ENCODE measurements around the gene BCL2L12. TPM values are rescaled to one million over a fixed set of nuclear protein-coding genes. Genes with fewer than 3 reads are reported as not detected.
A peak's percentile ranks its signal among the peaks of the same experiment; 100 is the strongest.

The BCL2L12 gene
- total and polyA plus RNA-seq, 10 donors = 7.8 to 36.7 (median 21.7) TPM

DNA sequence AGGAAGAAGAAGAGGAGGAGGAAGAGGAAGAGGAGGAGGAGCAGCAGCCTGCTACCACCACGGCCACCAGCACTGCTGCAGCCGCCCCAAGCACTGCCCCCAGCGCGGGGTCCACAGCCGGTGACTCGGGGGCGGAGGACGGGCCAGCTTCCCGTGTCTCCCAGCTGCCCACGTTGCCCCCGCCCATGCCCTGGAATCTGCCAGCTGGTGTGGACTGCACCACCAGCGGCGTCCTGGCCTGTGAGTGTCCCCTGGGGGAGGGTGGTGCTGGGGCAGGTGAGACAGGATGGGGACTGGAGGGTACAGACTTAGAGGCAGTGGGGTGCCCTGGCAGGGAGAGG lies 12.3 kb upstream of the BCL2L12 start:
- Histone ChIP-seq H3K27me3 (replicated peaks in 1 of 7) (no peaks in the 10 kb centered on the region), H3K4me1 (peaks cover 0 to 42% (median 8%) of the 10 kb centered on the region in 6 donors), H3K36me3 (peaks cover 0 to 100% (median 86%) of the 10 kb centered on the region in 6 donors), H3K27ac (peak overlapping the region in 3 of 8 donors; percentile 7 to 39 (median 31)), H3K4me3 (no peak overlapping the region), H3K9me3 (no peaks in the 10 kb centered on the region)
- peak in 1 of 3 donors; percentile 52 for TF ChIP-seq POLR2AphosphoS5 (IDR thresholded peaks at IDR 0.05)
- TF ChIP-seq POLR2A (IDR thresholded peaks at IDR 0.05) = no peak
- DNase-seq = peak; percentile 67
- 86 to 92% (median 88%) methylated on average over 10 to 13 of the region's 13 CpGs for WGBS, 5 donors
- intact Hi-C loops (cut with DNase I; ENCODE audit: low total_unique reads) = no loop called here

GRCh38 chr19:49654581-49654980 lies 11.2 kb upstream of the BCL2L12 start:
- Histone ChIP-seq H3K36me3 (peaks cover 0 to 100% (median 94%) of the 10 kb centered on the region in 6 donors), H3K27ac (peak overlapping the region in 3 of 8 donors; percentile 38 to 55 (median 52)), H3K9me3 (no peaks in the 10 kb centered on the region), H3K4me3 (no peak overlapping the region), H3K4me1 (peaks cover 0 to 46% (median 8%) of the 10 kb centered on the region in 6 donors), H3K27me3 (replicated peaks in 1 of 7) (no peaks in the 10 kb centered on the region)
- peak; percentile 73 for DNase-seq
- intact Hi-C loops (cut with DNase I; ENCODE audit: low total_unique reads) = no loop called here
- WGBS, 5 donors = 78 to 93% (median 91%) methylated on average over 10 of the region's 10 CpGs
- TF ChIP-seq CTCF (IDR thresholded peaks at IDR 0.05 in 8 of 11, conservative IDR thresholded peaks at IDR 0.05 in 3 of 11) = no peak
- peak in 1 of 3 donors; percentile 33 for TF ChIP-seq POLR2AphosphoS5 (IDR thresholded peaks at IDR 0.05)

GRCh38 chr19:49655570-49656455 lies 9.9 kb upstream of the BCL2L12 start:
- WGBS, 5 donors = 84 to 90% (median 88%) methylated on average over 17 to 23 of the region's 23 CpGs
- DNase-seq = no peak
- no peaks in the 10 kb centered on the region for H3K27me3 ChIP-seq (replicated peaks in 1 of 7)
- H3K36me3 ChIP-seq = peaks cover 0 to 100% (median 92%) of the 10 kb centered on the region in 6 donors
- H3K4me3 ChIP-seq = no peak overlapping the region
- H3K27ac ChIP-seq = peak overlapping the region in 3 of 8 donors; percentile 38 to 55 (median 52)
- no peak for TF ChIP-seq POLR2A (IDR thresholded peaks at IDR 0.05)
- no peak for TF ChIP-seq POLR2AphosphoS5 (IDR thresholded peaks at IDR 0.05)
- no peak for TF ChIP-seq CTCF (IDR thresholded peaks at IDR 0.05 in 8 of 11, conservative IDR thresholded peaks at IDR 0.05 in 3 of 11)
- peaks cover 0 to 34% (median 3%) of the 10 kb centered on the region in 6 donors for H3K4me1 ChIP-seq
- intact Hi-C loops (cut with DNase I; ENCODE audit: low total_unique reads) = no loop called here
- H3K9me3 ChIP-seq = no peaks in the 10 kb centered on the region

DNA sequence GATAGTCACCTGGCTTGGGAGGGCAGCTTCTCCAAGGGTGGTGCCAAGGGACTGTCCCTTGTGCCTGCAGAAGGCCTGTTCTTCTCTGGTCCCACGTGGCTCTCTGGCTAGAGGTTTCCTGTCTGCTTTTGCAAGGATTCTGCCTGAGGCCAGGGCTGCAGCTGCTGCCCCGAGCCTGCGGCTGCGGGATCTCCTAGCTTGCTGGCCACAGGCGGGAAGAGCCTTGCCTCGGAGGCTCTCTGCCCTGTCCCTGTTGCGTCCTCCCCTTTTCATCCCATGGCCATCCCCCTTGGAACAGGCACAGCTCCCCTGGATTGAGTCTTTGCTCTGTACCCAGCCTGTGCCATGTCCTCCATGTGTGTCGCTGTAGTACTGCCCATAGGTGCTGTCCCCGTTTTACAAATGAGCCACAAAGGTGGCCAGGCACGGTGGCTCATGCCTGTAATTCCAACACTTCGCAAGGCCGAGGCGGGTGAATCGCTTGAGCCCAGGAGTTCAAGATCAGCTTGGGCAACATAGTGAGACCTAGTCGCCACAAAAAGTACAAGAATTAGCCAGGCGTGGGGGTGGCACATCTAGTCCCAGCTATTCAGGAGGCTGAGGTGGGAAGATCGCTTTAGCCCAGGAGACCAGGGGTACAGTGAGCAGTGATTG lies 9.2 kb upstream of the BCL2L12 start:
- DNase-seq = no peak
- 89 to 97% (median 93%) methylated on average over 12 to 17 of the region's 17 CpGs for WGBS, 5 donors
- Histone ChIP-seq H3K9me3 (no peaks in the 10 kb centered on the region), H3K27ac (peak overlapping the region in 3 of 8 donors; percentile 38 to 55 (median 52)), H3K4me3 (no peak overlapping the region), H3K4me1 (peaks cover 0 to 30% (median 3%) of the 10 kb centered on the region in 6 donors), H3K36me3 (peaks cover 4 to 100% (median 93%) of the 10 kb centered on the region in 6 donors), H3K27me3 (replicated peaks in 1 of 7) (no peaks in the 10 kb centered on the region)
- no peak for TF ChIP-seq POLR2A (IDR thresholded peaks at IDR 0.05)
- TF ChIP-seq CTCF (IDR thresholded peaks at IDR 0.05 in 8 of 11, conservative IDR thresholded peaks at IDR 0.05 in 3 of 11) = no peak
- TF ChIP-seq POLR2AphosphoS5 (IDR thresholded peaks at IDR 0.05) = no peak
- intact Hi-C loops (cut with DNase I; ENCODE audit: low total_unique reads) = no loop called here

All from spleen (tissue), 11 donors.